DOHH2 (cell line): ENCODE measurements around the gene PACSIN1.

ENCODE experiments used
- EZH2phosphoT487 ChIP-seq: fragments of 200-600 bp; sonication (generic); IDR thresholded peaks from 2 replicates; pipeline ENCODE4 v1.6.1; 2017; ENCODE audit warnings: borderline replicate concordance, mild to moderate bottlenecking, antibody characterized with exemption, low read length, moderate library complexity, mixed read lengths
- TF ChIP-seq, protein P1 (sequence below): fragments of 200-600 bp; sonication (generic); IDR thresholded peaks from one replicate; pipeline ENCODE4 v1.5.1; 2014; ENCODE audit warnings: antibody characterized with exemption, mild to moderate bottlenecking, low read depth, low read length; ENCODE audit not compliant: poor library complexity, severe bottlenecking

DNA sequence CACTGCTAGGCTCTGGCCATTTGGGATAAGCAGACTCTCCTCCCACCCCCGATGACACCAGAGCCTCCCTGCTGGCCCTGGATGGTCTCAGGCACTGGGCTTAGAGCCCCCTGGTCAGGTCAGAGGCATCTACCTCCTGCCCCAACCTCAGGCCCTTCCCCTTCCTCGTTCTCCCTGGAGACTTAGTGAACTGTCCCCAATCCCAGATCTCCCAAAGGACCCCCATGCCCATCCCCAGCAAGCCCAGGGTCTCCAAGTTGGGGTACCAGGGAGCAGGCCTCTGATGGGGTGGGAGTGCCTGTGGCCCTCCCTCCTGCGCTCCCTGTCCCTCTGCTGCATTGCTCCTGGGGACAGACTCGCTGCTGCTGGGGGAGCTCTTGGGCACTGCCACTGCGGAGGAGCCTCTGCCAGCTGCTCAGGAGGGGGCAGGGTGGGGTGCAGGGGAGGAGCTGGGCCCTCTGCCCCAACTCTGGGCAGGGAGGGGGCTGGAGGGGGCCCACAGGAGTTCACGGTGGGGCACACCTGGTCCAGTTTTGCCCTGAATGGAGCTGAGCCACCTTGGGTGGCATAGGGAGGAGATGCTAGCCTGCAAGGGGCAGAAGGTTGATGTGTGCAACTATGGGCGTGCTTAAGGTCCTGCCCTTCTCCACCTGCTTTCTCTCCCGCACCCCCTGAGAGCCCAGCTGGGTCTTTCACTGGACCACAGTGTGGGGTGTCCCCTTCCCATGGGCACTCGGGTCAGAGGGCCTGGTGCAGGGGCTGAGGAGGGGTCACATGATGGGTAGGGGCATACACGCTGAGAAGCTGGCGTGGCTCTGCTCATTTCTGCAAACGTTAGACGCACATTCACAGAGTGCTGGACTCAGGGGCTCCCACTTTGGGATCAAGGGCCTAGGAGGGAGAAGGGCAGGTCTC lies 49.9 kb downstream of the PACSIN1 start:
- TF ChIP-seq, protein P1, sequence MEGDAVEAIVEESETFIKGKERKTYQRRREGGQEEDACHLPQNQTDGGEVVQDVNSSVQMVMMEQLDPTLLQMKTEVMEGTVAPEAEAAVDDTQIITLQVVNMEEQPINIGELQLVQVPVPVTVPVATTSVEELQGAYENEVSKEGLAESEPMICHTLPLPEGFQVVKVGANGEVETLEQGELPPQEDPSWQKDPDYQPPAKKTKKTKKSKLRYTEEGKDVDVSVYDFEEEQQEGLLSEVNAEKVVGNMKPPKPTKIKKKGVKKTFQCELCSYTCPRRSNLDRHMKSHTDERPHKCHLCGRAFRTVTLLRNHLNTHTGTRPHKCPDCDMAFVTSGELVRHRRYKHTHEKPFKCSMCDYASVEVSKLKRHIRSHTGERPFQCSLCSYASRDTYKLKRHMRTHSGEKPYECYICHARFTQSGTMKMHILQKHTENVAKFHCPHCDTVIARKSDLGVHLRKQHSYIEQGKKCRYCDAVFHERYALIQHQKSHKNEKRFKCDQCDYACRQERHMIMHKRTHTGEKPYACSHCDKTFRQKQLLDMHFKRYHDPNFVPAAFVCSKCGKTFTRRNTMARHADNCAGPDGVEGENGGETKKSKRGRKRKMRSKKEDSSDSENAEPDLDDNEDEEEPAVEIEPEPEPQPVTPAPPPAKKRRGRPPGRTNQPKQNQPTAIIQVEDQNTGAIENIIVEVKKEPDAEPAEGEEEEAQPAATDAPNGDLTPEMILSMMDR: no peak
- TF ChIP-seq EZH2phosphoT487: no peak
